GM18870 (cell line): ENCODE measurements around the gene ZNF253.
"Not testable (repeated sequence)": the region's sequence is repeated elsewhere in the genome, so short reads cannot be mapped to it uniquely, and the experiment has no call there.

Experiments
- ATAC-seq: cut with Tn5 transposase; IDR thresholded peaks from one replicate; pipeline ENCODE4 v1.9.1; 2021; ENCODE audit warnings: moderate library complexity; ENCODE audit not compliant: unreplicated experiment

Gene ZNF253

DNA sequence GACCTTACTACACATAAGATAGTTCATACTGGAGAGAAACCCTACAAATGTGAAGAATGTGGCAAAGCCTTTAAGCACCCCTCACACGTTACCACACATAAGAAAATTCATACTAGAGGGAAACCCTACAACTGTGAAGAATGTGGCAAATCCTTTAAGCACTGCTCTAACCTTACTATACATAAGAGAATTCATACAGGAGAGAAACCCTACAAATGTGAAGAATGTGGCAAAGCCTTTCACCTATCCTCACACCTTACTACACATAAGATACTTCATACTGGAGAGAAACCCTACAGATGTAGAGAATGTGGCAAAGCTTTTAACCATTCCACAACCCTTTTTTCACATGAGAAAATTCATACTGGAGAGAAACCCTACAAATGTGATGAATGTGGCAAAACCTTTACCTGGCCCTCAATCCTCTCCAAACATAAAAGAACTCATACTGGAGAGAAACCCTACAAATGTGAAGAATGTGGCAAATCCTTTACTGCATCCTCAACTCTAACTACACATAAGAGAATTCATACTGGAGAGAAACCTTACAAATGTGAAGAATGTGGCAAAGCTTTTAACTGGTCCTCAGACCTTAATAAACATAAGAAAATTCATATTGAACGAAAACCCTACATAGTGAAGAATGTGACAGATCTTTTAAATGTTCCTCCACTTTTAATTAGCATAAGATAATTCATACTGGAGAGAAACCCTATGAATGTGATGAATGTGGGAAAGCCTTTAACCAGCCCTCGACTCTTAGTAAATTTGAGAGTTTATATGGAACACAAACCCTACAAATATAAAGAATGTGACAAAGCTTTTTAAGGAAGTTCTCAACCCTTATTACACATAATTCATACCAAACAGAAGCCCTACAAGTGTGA lies 26.6 kb downstream of the ZNF253 start:
- not testable (repeated sequence) for ATAC-seq

DNA sequence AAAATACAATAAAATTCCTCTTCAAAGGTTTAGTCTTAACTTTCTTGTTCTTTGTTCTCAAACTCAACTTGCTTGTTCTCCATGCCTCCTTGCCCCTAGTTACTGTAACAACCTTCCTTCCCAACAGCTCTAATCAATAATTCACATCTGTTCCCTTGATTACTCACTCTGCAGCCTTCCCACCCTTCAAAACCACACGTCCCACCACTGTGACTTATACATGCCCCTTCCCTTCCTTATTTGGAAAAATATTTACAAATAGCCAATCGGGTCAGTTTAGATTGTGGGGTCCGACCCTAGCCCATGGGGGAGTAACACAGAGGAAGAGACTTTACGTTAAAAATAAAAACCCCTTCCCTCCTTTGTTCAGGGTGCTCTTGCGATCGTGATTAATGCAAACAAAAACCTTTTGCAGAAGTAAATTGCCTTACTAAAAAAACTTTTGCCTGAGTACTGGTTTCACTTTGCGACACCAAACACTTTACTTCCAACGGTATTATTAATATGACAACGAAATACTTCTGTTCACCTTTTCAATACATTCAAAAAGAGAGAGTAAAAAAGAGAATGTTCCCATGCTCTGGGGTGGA lies 34.6 kb downstream of the ZNF253 start:
- ATAC-seq = no peak

DNA sequence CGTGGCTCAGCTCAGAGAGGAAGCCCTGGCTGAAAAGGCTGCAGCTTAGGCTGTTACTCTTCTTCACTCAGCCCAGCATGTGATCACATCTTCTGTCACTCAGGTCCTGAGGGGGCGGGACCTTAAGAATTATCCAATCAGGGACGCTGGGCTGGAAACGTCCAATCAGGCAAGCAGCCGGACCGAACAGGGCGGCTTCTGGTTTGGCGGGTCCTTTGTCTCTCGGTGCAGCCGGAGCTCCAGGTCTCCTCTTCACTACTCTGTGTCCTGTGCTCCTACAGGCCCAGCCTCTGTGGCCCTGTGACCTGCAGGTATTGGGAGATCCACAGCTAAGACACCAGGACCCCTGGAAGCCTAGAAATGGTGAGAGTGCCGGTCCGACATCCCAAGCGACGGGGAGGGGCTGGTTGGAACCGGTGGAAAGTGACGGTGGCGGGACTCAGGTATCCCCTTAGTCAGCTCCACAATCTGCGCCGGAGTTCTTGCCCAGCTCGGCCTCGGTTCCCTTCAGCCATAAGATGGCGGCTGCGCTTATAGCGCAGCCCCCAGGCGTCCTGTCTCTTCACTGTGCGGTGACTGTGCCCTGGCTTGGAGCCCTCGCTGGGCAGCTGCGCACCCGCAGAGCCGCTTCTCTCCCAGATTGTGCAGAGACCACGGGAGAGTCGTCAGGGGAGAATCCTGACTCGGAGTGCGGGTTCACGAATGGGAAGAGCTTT lies 35.2 kb downstream of the ZNF253 start, which contains the start of gene ZNF93:
ZNF93 (plus strand) TSS at position 218 of the 716 bp plus-strand sequence; CDS start at position 361, 143 bp downstream.
- no peak for ATAC-seq

DNA sequence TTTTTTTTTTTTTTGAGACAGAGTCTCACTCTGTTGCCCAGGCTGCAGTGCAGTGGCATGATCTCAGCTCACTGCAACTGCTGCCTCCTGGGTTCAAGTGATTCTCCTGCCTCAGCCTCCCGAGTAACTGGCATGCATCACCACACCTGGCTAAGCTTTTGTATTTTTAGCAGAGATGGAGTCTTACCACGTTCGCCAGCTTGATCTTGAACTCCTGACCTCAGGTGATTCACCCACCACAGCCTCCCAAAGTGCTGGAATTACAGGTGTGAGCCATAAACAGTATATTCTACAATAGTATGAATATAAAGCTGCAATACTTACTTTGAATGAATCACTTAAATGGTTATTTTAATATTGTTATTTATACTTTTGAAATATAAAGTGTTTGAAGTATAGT lies 41.9 kb downstream of the ZNF253 start:
- not testable (repeated sequence) for ATAC-seq

DNA sequence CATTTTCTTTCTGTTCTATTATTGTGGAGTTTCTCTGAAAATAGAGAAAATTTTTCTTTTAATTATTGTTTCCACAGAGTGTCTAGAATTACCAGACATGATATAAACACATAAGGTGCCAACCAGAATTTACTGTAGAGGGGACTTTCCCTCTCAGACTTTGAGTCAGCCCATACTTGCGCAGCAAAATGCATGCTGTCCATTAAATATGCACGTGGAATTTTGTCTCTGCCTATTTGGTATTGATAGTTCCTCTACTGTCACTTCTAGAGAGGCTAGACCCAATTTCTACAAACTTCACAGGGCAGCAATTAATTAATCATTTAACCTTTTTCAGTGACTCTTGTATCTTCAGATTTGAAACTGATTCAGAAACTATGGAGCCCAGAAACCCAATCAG lies 44.0 kb downstream of the ZNF253 start:
- no peak for ATAC-seq

DNA sequence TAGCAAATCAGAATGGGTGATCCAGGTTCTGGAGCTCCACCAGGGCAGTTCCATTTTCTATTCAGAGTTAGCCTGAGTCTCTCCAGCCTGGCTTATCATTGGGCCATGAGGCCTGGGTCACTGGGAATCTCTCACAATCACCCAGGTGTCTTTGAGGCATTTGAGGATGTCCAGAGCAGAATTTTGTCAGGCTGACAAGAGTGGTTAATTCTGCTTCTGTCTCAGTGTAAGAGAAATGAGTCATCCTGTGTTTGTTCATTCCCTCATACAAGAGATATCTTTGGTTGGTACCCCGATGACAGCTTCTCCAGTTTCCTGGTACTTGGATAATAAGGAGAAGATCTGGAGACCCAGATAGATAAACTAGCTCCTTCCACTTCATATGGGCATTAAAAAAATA lies 45.5 kb downstream of the ZNF253 start:
- ATAC-seq = no peak

DNA sequence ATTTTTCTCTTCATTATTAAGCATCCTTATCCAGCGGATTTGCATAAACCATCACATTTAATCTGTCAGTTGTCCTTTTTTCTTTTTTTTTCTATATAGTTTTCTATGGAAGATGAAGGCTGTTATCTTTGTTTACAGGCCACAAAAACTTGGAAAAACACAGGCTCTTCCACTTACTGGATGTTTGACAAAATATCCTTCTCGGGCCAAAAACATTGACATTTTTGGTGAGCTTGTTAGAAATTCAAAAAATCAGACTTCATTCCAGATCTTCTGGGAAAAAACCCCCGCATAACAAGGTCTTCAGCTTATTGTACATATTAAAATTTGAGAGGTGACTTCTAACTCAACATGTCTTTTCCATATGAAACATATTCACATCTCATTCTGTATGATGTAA lies 48.9 kb downstream of the ZNF253 start:
- no peak for ATAC-seq

DNA sequence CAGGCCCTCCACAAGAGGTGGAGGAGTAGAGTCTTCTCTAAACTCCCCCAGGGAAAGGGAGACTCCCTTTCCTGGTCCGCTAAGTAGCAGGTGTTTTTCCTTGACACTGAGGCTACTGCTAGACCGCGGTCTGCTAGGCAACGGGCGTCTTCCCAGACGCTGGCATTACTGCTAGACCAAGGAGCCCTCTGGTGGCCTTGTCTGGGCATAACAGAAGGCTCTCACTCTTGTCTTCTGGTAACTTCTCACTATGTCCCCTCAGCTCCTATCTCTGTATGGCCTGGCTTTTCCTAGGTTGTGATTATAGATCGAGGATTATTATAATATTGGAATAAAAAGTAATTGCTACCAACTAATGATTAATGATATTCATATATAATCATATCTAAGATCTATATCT lies 64.7 kb downstream of the ZNF253 start:
- ATAC-seq = not testable (repeated sequence)

DNA sequence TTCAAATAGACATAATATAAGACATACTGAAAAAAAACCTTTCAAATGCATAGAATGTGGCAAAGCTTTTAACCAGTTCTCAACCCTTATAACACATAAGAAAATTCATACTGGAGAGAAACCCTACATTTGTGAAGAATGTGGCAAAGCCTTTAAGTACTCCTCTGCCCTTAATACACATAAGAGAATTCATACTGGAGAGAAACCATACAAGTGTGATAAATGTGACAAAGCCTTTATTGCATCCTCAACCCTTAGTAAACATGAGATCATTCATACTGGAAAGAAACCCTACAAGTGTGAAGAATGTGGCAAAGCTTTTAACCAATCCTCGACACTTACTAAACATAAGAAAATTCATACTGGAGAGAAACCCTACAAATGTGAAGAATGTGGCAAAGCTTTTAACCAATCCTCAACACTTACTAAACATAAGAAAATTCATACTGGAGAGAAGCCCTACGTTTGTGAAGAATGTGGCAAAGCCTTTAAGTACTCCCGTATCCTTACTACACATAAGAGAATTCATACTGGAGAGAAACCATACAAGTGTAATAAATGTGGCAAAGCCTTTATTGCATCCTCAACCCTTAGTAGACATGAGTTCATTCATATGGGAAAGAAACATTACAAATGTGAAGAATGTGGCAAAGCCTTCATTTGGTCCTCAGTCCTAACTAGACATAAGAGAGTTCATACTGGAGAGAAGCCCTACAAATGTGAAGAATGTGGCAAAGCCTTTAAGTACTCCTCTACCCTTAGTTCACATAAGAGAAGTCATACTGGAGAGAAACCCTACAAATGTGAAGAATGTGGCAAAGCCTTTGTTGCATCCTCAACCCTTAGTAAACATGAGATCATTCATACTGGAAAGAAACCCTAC lies 68.0 kb downstream of the ZNF253 start:
- not testable (repeated sequence) for ATAC-seq

DNA sequence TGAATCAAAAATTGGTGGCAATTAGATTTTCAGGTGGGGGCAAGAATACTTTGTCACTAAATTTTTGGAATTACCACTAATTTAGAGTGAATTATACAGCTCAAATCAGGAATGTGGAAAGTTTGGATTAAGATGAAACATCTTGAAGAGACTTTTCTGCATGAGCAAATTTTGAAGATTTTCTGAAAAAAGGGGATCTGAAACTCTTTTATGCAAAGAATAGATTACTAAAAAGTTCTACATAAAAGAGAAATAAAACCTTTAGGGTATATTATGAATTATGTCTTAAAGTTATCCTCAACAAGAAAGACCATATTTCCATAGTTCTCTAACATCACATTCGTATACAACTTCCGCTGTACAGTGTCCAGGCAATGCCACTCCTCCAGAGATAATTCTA lies 71.7 kb downstream of the ZNF253 start:
- no peak for ATAC-seq

DNA sequence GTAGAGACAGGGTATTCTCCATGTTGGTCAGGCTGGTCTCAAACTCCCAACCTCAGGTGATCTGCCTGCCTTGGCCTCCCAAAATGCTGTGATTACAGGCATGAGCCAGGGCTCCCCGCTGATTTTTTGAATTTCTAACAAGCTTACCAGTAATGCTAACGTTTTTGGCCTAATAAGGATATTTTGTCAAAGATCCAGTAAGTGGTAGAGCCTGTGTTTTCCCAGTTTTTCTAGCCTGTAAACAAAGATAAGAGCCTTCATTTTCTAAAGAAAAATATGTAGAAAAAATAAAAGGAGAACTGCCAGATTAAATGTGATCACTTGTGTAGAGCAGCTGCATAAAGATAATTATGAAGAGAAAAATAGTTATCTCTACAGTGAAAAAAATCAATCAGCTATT lies 72.8 kb downstream of the ZNF253 start:
- ATAC-seq = no peak

DNA sequence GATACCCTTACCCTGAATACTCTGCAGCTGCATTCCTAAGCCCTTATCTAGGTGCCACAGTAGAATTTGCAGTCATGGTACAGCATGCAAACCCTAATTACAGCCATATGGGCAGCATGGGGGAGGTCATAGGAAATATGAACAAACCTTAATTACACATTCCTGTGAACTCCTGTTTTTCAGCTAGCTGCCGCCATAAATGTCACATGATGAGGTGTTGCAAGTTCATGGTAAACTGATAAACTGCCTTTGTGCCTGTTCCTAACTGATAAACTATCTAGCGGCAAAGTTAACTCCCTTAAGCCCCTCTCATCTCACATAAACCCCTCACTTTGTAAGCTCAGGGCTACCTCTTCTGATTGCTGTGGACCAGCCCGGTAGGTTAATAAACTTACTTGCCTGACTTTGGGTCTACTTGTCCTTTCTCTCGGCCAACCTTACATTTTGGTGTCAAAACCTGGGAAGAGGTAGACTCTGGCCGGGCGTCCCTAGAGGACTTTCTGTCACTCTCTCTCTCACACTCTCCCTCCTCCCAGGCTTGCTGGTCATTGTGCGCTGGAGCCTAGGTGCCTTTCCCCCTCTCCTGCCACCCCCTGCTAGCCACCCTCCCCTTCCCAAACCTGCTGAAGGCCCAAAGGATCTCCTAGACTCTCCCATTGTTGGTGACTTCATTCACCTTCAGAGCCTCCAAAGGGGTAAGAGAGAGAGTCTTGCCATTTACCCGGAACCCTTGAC lies 78.3 kb downstream of the ZNF253 start:
- ATAC-seq = no peak
